Measurements from ENCODE around the gene MAP1LC3A. TPM values are rescaled to one million over a fixed set of nuclear protein-coding genes. Genes with fewer than 3 reads are reported as not detected.

The MAP1LC3A gene
- total RNA-seq, 1 experiment from 2014 or later, result 9.3 TPM

Small RNAs within 50 kb of the gene (small RNA-seq; reads per million reads assigned to genes)
- gene RF00019, result not detected

Other genes starting within 250 kb of the MAP1LC3A start
- gene ITCH, start 195.4 kb upstream of the MAP1LC3A start, total RNA-seq (2014; rRNA removed; shearing (Covaris generic)), result 19.3 and 25.1 TPM in 2 replicates
- 392 and 436 TPM in 2 replicates for gene DYNLRB1, start 42.3 kb upstream of the MAP1LC3A start, total RNA-seq (2014; rRNA removed; shearing (Covaris generic))
- gene PIGU, start 118.4 kb downstream of the MAP1LC3A start, total RNA-seq (2014; rRNA removed; shearing (Covaris generic)), result 28.9 and 36.2 TPM in 2 replicates
- 3.9 and 4.3 TPM in 2 replicates for gene TP53INP2, start 145.6 kb downstream of the MAP1LC3A start, total RNA-seq (2014; rRNA removed; shearing (Covaris generic))

All from HT-29 (cell line).